AG10803 (cell line): ENCODE data around the gene DEPDC7.
A peak's percentile ranks its signal among the peaks of the same experiment; 100 is the strongest.

Experiments
- DNase-seq: peaks from one replicate; pipeline ENCODE4 v3.0.0; 2010; ENCODE audit warnings: low read depth
- H3K4me3 ChIP-seq: 2 replicates; pipeline ENCODE4 v1.5.1; 2011; ENCODE audit warnings: mild to moderate bottlenecking, low read length, control low read depth
- CTCF ChIP-seq: conservative IDR thresholded peaks from 2 replicates; pipeline ENCODE4 v1.5.1; 2011; ENCODE audit warnings: mild to moderate bottlenecking, low read length, control low read depth, inconsistent platforms

DEPDC7 gene

GRCh38 chr11:33033493-33033892 is 17.8 kb downstream of the DEPDC7 start:
- no peak for DNase-seq
- H3K4me3 ChIP-seq: no peak overlapping the region
- TF ChIP-seq CTCF: no peak

GRCh38 chr11:33035011-33035410 is 19.3 kb downstream of the DEPDC7 start:
- DNase-seq: no peak
- no peak for TF ChIP-seq CTCF
- H3K4me3 ChIP-seq: no peak overlapping the region

- TF ChIP-seq CTCF: no peak
- peak within 1 kb of the TSS; percentile 93 for H3K4me3 ChIP-seq
- DNase-seq: peak; percentile 93
These were observed 23.8 kb downstream of the DEPDC7 start, which contains the start of gene TCP11L1 for GRCh38 chr11:33039274-33040032. TCP11L1 (plus strand) TSS chr11:33039572; CDS start chr11:33043774, 4,202 bp downstream.

GRCh38 chr11:33040033-33040861 is 24.6 kb downstream of the DEPDC7 start:
- TF ChIP-seq CTCF: no peak
- H3K4me3 ChIP-seq: peak overlapping the region; percentile 93
- no peak for DNase-seq

- no peak for DNase-seq
- H3K4me3 ChIP-seq: peak overlapping the region; percentile 93
- no peak for TF ChIP-seq CTCF
These were observed 25.3 kb downstream of the DEPDC7 start for GRCh38 chr11:33040862-33041453.

- DNase-seq: no peak
- no peak overlapping the region for H3K4me3 ChIP-seq
- TF ChIP-seq CTCF: no peak
These were observed 27.6 kb downstream of the DEPDC7 start for GRCh38 chr11:33043221-33043830.
